Measurements from ENCODE around the gene HEMGN.

DNA sequence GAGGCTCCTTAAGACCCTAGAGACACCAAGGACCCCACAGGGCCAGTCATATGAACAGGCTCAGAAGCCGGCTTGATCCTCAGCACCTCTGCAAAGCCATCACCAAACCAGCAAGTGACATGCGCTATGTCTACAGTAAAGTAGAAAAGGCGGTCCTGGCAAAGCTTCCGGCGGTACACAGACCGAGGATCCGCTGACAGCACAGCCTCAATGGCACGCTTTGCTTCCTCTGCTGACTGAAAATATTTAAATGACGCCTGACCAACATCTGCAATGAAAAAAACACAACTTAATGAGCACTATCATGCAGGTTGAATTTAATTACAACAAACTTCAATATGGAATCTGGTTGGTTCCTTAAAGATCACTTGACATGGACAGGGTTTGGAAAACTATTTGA, 33.2 kb downstream of the HEMGN start:
- no peak for TF ChIP-seq EZH2 (IDR thresholded peaks at IDR 0.05; ENCODE audit: borderline replicate concordance, low read depth, low read length, severe bottlenecking)
- TF ChIP-seq, protein P1, sequence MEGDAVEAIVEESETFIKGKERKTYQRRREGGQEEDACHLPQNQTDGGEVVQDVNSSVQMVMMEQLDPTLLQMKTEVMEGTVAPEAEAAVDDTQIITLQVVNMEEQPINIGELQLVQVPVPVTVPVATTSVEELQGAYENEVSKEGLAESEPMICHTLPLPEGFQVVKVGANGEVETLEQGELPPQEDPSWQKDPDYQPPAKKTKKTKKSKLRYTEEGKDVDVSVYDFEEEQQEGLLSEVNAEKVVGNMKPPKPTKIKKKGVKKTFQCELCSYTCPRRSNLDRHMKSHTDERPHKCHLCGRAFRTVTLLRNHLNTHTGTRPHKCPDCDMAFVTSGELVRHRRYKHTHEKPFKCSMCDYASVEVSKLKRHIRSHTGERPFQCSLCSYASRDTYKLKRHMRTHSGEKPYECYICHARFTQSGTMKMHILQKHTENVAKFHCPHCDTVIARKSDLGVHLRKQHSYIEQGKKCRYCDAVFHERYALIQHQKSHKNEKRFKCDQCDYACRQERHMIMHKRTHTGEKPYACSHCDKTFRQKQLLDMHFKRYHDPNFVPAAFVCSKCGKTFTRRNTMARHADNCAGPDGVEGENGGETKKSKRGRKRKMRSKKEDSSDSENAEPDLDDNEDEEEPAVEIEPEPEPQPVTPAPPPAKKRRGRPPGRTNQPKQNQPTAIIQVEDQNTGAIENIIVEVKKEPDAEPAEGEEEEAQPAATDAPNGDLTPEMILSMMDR (IDR thresholded peaks at IDR 0.05; ENCODE audit: borderline replicate concordance, extremely low read depth, low read length, poor library complexity, severe bottlenecking) = no peak

All from DND-41 (cell line).